Measurements from ENCODE around the gene B4GALNT3. TPM values are rescaled to one million over a fixed set of nuclear protein-coding genes. Genes with fewer than 3 reads are reported as not detected.

B4GALNT3 gene
- total RNA-seq, 1 donor from 2014 or later, result 8.6 TPM

DNA sequence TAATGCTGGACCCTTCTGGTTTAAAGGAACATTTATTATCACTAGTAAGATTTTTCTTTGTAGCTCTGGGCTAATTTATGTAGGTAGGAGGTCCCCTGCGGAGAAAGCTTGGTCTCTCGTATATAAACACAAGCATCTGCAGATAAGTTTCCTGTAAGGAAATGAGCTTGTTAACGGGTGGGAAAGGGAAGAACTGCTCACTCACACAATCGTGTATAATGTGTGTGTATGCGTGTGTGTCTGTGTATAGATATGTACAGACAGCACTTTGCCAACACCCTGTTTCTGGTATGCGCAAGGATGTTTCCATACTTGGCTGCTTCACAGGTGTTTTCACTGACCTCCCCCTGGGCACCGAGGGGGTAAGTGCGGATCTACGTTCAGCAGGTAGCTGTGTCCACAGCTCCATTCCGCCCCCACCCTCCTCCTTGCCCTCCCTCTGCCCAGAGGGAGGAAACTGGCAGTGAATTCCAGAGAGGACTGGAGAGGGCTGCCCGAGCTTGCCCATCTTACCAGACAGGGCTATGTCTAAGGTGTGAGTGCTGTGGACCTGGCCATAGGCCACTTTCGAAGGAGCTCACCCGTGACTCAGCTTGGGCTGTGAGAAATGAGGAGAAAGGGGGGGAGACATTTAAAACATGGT is 138.3 kb downstream of the B4GALNT3 start:
- Mint-ChIP-seq H3K27me3 (ENCODE audit: insufficient read depth) (peaks cover 8% of the 10 kb centered on the region), H3K4me3 (no peak overlapping the region), H3K4me1 (ENCODE audit: low read depth) (peaks cover 7% of the 10 kb centered on the region), H3K27ac (no peak overlapping the region), H3K9me3 (no peaks in the 10 kb centered on the region), H3K36me3 (ENCODE audit: low read depth) (peaks cover 2% of the 10 kb centered on the region)
- intact Hi-C loops (cut with micrococcal nuclease), result no loop called here
- no peak for DNase-seq (ENCODE audit: low spot score)

DNA sequence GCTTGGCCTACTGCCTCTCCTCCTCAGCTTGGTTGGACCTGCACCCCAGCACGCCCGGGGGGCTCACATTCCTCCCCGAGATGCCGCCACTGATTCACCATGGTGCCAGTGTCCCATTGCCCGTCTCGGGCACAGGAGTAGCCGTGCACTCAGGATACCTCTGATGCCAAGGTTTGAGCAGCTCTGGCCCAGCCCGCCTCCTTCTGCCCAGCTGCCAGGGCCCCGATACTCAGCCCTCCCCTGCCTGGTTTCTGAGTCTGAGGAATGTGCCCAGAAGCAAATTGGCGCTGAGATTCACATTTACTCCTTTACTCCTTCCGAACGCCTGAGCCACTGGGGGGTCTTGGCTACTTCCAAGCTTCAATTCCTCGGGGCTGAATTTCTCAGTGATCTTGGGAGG is 140.0 kb downstream of the B4GALNT3 start:
- H3K27ac Mint-ChIP-seq, result no peak overlapping the region
- no peaks in the 10 kb centered on the region for H3K9me3 Mint-ChIP-seq
- H3K4me3 Mint-ChIP-seq, result no peak overlapping the region
- intact Hi-C loops (cut with micrococcal nuclease), result no loop called here
- peaks cover 2% of the 10 kb centered on the region for H3K27me3 Mint-ChIP-seq (ENCODE audit: insufficient read depth)
- H3K4me1 Mint-ChIP-seq (ENCODE audit: low read depth), result peaks cover 7% of the 10 kb centered on the region
- no peak for DNase-seq (ENCODE audit: low spot score)
- H3K36me3 Mint-ChIP-seq (ENCODE audit: low read depth), result peaks cover 2% of the 10 kb centered on the region

DNA sequence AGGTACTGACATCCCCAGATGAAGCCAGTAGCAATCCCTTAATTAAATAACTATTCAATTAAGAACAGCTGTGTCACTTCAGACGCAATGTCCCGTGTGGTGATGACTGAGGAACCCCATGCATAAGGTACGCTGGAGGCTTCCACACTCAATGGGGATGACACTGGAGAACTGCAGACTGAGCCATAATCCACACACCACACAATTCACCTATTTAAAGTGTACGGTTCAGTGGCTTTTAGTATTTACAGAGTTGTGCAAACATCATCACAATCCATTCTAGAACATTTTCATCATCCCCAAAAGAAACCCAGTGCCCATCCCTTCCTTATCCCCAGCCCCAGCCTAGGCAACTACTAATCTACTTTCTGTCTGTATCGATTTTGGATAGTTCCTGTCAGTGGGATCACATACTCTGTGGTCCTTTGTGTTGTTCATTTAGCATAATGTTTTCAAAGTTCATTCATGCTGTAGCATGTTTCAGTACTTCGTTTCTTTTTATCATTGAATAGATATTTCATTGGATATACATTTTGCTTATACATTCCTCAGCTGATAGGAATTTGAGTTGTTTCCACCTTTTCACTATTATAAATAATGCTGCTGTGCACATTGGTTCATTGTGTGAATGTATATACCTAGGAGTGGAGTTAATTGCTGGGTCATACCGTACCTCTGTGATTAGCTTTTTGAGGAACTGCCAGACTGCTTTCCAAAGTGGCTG is 142.4 kb downstream of the B4GALNT3 start:
- Mint-ChIP-seq H3K36me3 (ENCODE audit: low read depth) (peaks cover 2% of the 10 kb centered on the region), H3K4me3 (no peak overlapping the region), H3K4me1 (ENCODE audit: low read depth) (peaks cover 20% of the 10 kb centered on the region), H3K27me3 (ENCODE audit: insufficient read depth) (no peaks in the 10 kb centered on the region), H3K27ac (no peak overlapping the region), H3K9me3 (no peaks in the 10 kb centered on the region)
- DNase-seq (ENCODE audit: low spot score), result no peak
- intact Hi-C loops (cut with micrococcal nuclease), result no loop called here

- Mint-ChIP-seq H3K9me3 (no peaks in the 10 kb centered on the region), H3K4me3 (no peak overlapping the region), H3K36me3 (ENCODE audit: low read depth) (peaks cover 4% of the 10 kb centered on the region), H3K27ac (no peak overlapping the region), H3K27me3 (ENCODE audit: insufficient read depth) (no peaks in the 10 kb centered on the region), H3K4me1 (ENCODE audit: low read depth) (peaks cover 20% of the 10 kb centered on the region)
- intact Hi-C loops (cut with micrococcal nuclease), result no loop called here
- no peak for DNase-seq (ENCODE audit: low spot score)
Measured at GRCh38 chr12:602700-603068, 142.9 kb downstream of the B4GALNT3 start.

GRCh38 chr12:604956-605355 is 145.2 kb downstream of the B4GALNT3 start:
- Mint-ChIP-seq H3K4me3 (no peak overlapping the region), H3K36me3 (ENCODE audit: low read depth) (peaks cover 2% of the 10 kb centered on the region), H3K9me3 (no peaks in the 10 kb centered on the region), H3K27ac (peak overlapping the region; percentile 12), H3K4me1 (ENCODE audit: low read depth) (peaks cover 35% of the 10 kb centered on the region), H3K27me3 (ENCODE audit: insufficient read depth) (no peaks in the 10 kb centered on the region)
- no peak for DNase-seq (ENCODE audit: low spot score)
- intact Hi-C loops (cut with micrococcal nuclease), result no loop called here

DNA sequence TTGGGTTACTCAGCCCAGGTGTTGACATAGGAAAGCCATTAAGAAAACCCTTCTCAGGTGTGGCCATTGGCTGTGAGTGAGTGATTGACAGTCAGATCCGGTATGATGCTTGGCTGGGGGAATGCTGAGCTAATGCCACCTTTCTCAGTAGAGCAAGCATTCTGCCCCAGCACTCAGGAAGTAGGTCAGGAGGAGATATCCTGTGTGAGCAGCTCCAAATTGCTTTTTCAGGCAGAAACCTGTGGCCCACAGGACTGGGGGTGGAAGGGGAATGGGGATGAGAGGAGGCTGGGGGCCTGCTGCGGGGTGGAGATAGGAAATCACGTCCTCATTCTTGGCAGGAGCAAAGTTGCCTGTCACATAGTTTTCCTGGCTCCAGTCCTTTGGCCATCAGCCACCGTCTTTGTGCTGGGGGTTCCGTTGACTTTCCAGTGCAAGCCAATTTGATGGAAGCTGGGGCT is 147.8 kb downstream of the B4GALNT3 start:
- Mint-ChIP-seq H3K4me3 (no peak overlapping the region), H3K27ac (peak overlapping the region; percentile 80), H3K36me3 (ENCODE audit: low read depth) (peaks cover 4% of the 10 kb centered on the region), H3K4me1 (ENCODE audit: low read depth) (peaks cover 57% of the 10 kb centered on the region), H3K9me3 (no peaks in the 10 kb centered on the region), H3K27me3 (ENCODE audit: insufficient read depth) (no peaks in the 10 kb centered on the region)
- no peak for DNase-seq (ENCODE audit: low spot score)
- intact Hi-C loops (cut with micrococcal nuclease), result no loop called here

- intact Hi-C loops (cut with micrococcal nuclease), result no loop called here
- no peak for DNase-seq (ENCODE audit: low spot score)
Measured at GRCh38 chr12:608413-608812, 148.7 kb downstream of the B4GALNT3 start.

GRCh38 chr12:608921-609320 is 149.2 kb downstream of the B4GALNT3 start:
- intact Hi-C loops (cut with micrococcal nuclease), result no loop called here
- H3K4me1 Mint-ChIP-seq (ENCODE audit: low read depth), result peaks cover 60% of the 10 kb centered on the region
- H3K27me3 Mint-ChIP-seq (ENCODE audit: insufficient read depth), result no peaks in the 10 kb centered on the region
- no peak overlapping the region for H3K27ac Mint-ChIP-seq
- H3K36me3 Mint-ChIP-seq (ENCODE audit: low read depth), result peaks cover 4% of the 10 kb centered on the region
- H3K4me3 Mint-ChIP-seq, result no peak overlapping the region
- H3K9me3 Mint-ChIP-seq, result no peaks in the 10 kb centered on the region
- DNase-seq (ENCODE audit: low spot score), result no peak

More at GRCh38 chr12:608413-608812, 148.7 kb downstream of the B4GALNT3 start:
- peaks cover 4% of the 10 kb centered on the region for H3K36me3 Mint-ChIP-seq (ENCODE audit: low read depth)
- no peaks in the 10 kb centered on the region for H3K27me3 Mint-ChIP-seq (ENCODE audit: insufficient read depth)
- peak overlapping the region; percentile 80 for H3K27ac Mint-ChIP-seq
- no peaks in the 10 kb centered on the region for H3K9me3 Mint-ChIP-seq
- H3K4me3 Mint-ChIP-seq, result no peak overlapping the region
- H3K4me1 Mint-ChIP-seq (ENCODE audit: low read depth), result peaks cover 59% of the 10 kb centered on the region

DNA sequence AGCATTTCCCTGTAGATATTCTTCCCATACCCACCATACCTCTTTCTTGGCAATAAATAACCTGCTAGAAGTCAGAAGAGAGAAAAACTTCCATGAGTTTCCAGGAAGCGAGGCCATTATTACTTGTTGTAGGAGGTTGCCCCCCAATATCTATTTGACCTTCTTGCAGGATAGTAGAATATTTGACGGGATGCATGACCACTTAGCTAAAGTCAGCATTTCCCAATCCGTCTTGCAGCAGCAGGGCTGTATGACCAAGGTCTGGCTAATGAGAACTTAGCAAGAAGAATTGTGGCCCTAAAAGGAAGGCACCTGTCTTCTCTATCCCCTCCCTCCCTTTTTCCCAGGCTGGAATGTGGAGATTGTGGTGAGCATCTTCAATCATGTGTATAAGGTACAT is 152.0 kb downstream of the B4GALNT3 start:
- Mint-ChIP-seq H3K36me3 (ENCODE audit: low read depth) (peaks cover 5% of the 10 kb centered on the region), H3K27ac (peak overlapping the region; percentile 94), H3K4me1 (ENCODE audit: low read depth) (peaks cover 71% of the 10 kb centered on the region), H3K9me3 (no peaks in the 10 kb centered on the region), H3K27me3 (ENCODE audit: insufficient read depth) (no peaks in the 10 kb centered on the region), H3K4me3 (no peak overlapping the region)
- no peak for DNase-seq (ENCODE audit: low spot score)
- intact Hi-C loops (cut with micrococcal nuclease), result loop anchor here (2.0 kb wide), 2 partner anchors 19 to 35 kb away; no protein-coding TSS in a partner anchor

GRCh38 chr12:612293-612692 is 152.6 kb downstream of the B4GALNT3 start:
- Mint-ChIP-seq H3K27ac (peak overlapping the region; percentile 42), H3K4me3 (no peak overlapping the region), H3K9me3 (no peaks in the 10 kb centered on the region), H3K27me3 (ENCODE audit: insufficient read depth) (no peaks in the 10 kb centered on the region), H3K36me3 (ENCODE audit: low read depth) (peaks cover 4% of the 10 kb centered on the region), H3K4me1 (ENCODE audit: low read depth) (peaks cover 65% of the 10 kb centered on the region)
- no peak for DNase-seq (ENCODE audit: low spot score)
- intact Hi-C loops (cut with micrococcal nuclease), result no loop called here

DNA sequence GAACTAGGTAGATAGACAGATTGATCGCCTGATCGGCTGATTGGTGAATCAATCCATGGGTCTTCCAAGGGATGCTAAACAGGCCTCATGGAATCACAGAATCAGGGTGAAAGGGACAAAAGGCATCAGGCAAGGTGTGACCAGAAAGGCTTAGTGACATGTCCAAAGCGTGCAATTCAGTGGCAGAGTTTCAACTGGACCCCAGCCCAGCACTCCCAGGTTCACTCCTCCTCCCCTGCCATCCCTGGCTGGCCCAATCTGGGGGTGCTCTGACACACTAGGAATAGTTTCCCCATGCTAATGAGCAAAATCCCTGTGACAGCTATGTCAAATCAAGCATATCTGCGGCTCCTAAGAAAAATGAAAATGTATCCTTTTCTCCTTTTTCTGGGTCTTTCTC is 153.1 kb downstream of the B4GALNT3 start:
- Mint-ChIP-seq H3K27me3 (ENCODE audit: insufficient read depth) (no peaks in the 10 kb centered on the region), H3K4me3 (no peak overlapping the region), H3K9me3 (no peaks in the 10 kb centered on the region), H3K4me1 (ENCODE audit: low read depth) (peaks cover 59% of the 10 kb centered on the region), H3K36me3 (ENCODE audit: low read depth) (peaks cover 3% of the 10 kb centered on the region), H3K27ac (peak overlapping the region; percentile 42)
- DNase-seq (ENCODE audit: low spot score), result no peak
- intact Hi-C loops (cut with micrococcal nuclease), result no loop called here
